GM08714 (cell line): ENCODE results near the gene SMARCA2.
A peak's percentile ranks its signal among the peaks of the same experiment; 100 is the strongest.

Experiments
- H3K4me3 ChIP-seq: fragments of 200-500 bp; sonication (Bioruptor generic); 2 replicates; pipeline ENCODE4 v1.5.1; 2014; ENCODE audit warnings: mild to moderate bottlenecking, low read length, inconsistent platforms
- ZNF274 ChIP-seq: IDR thresholded peaks from 2 replicates; pipeline ENCODE4 v1.6.1; 2012; ENCODE audit warnings: mild to moderate bottlenecking, low read depth, low read length

The SMARCA2 gene

GRCh38 chr9:2150338-2150737 lies 135.2 kb downstream of the SMARCA2 start:
- TF ChIP-seq ZNF274 = no peak
- no peak overlapping the region for H3K4me3 ChIP-seq

GRCh38 chr9:2151171-2151570 lies 136.0 kb downstream of the SMARCA2 start:
- no peak overlapping the region for H3K4me3 ChIP-seq
- TF ChIP-seq ZNF274 = no peak

GRCh38 chr9:2152966-2153629 lies 138.0 kb downstream of the SMARCA2 start:
- H3K4me3 ChIP-seq = no peak overlapping the region
- TF ChIP-seq ZNF274 = no peak

- TF ChIP-seq ZNF274 = no peak
- H3K4me3 ChIP-seq = no peak overlapping the region
These were observed 138.6 kb downstream of the SMARCA2 start for GRCh38 chr9:2153630-2154217.

GRCh38 chr9:2154731-2155130 lies 139.6 kb downstream of the SMARCA2 start:
- no peak for TF ChIP-seq ZNF274
- H3K4me3 ChIP-seq = no peak overlapping the region

- no peak overlapping the region for H3K4me3 ChIP-seq
- TF ChIP-seq ZNF274 = no peak
These were observed 140.8 kb downstream of the SMARCA2 start for GRCh38 chr9:2155966-2156365.

GRCh38 chr9:2157277-2158110 lies 142.3 kb downstream of the SMARCA2 start:
- TF ChIP-seq ZNF274 = no peak
- peak overlapping the region; percentile 98 for H3K4me3 ChIP-seq

GRCh38 chr9:2158111-2158610 lies 143.0 kb downstream of the SMARCA2 start:
- TF ChIP-seq ZNF274 = no peak
- peak overlapping the region; percentile 98 for H3K4me3 ChIP-seq

- H3K4me3 ChIP-seq = peak overlapping the region; percentile 98
- TF ChIP-seq ZNF274 = no peak
These were observed 143.8 kb downstream of the SMARCA2 start for GRCh38 chr9:2158766-2159430.

GRCh38 chr9:2159521-2160454 lies 144.6 kb downstream of the SMARCA2 start:
- no peak for TF ChIP-seq ZNF274
- peak overlapping the region; percentile 72 for H3K4me3 ChIP-seq

GRCh38 chr9:2161661-2162060 lies 146.5 kb downstream of the SMARCA2 start:
- no peak overlapping the region for H3K4me3 ChIP-seq
- TF ChIP-seq ZNF274 = no peak

- no peak for TF ChIP-seq ZNF274
- no peak overlapping the region for H3K4me3 ChIP-seq
These were observed 148.2 kb downstream of the SMARCA2 start for GRCh38 chr9:2163231-2163885.

- no peak for TF ChIP-seq ZNF274
- no peak overlapping the region for H3K4me3 ChIP-seq
These were observed 149.1 kb downstream of the SMARCA2 start for GRCh38 chr9:2164268-2164667.
